DND-41 (cell line): ENCODE measurements around the gene DNAH2.

Source experiments
- EZH2 ChIP-seq: IDR thresholded peaks from 3 replicates; pipeline ENCODE4 v1.6.1; 2012; ENCODE audit warnings: borderline replicate concordance, low read depth, mild to moderate bottlenecking, moderate library complexity, low read length, inconsistent platforms; ENCODE audit not compliant: severe bottlenecking
- TF ChIP-seq, protein P1 (sequence below): IDR thresholded peaks from 2 replicates; pipeline ENCODE4 v1.5.1; 2012; ENCODE audit warnings: borderline replicate concordance, low read length, moderate library complexity, mild to moderate bottlenecking; ENCODE audit not compliant: poor library complexity, severe bottlenecking; ENCODE audit errors: extremely low read depth

DNA sequence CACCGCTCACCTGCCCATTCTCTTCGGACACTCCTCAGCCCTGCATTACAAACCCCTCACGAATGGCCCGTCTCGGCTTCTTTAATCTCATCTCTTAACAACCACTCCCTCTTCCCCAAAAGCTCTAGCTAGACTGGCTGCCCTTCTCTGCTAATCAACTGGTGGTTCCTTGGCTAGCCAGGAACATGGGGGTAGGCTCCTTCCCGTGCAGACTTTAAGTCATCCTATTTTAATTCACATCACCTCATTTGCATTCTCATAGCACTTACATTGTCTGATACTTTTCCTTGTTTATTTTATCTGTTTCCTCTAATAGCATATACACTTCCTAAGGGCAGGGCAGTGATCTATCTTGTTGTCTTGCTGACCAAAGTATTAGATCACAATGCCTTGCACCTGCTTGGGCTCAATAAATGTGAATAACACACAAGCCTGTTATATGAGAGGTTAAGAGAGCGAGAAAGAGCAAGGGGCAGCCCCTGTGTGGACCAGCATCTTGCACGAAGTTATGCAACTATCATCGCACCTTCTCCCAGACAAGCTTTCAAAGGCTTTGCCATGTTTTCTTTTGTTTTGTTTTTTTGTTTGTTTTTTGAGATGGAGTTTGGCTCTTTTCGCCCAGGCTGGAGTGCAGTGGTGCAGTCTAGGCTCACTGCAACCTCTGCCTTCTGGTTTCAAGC, 40.0 kb upstream of the DNAH2 start:
- TF ChIP-seq, protein P1, sequence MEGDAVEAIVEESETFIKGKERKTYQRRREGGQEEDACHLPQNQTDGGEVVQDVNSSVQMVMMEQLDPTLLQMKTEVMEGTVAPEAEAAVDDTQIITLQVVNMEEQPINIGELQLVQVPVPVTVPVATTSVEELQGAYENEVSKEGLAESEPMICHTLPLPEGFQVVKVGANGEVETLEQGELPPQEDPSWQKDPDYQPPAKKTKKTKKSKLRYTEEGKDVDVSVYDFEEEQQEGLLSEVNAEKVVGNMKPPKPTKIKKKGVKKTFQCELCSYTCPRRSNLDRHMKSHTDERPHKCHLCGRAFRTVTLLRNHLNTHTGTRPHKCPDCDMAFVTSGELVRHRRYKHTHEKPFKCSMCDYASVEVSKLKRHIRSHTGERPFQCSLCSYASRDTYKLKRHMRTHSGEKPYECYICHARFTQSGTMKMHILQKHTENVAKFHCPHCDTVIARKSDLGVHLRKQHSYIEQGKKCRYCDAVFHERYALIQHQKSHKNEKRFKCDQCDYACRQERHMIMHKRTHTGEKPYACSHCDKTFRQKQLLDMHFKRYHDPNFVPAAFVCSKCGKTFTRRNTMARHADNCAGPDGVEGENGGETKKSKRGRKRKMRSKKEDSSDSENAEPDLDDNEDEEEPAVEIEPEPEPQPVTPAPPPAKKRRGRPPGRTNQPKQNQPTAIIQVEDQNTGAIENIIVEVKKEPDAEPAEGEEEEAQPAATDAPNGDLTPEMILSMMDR, result no peak
- no peak for TF ChIP-seq EZH2
